GM21619 (cell line): ENCODE measurements around the gene CASP6.

ENCODE experiments used
- ATAC-seq: cut with Tn5 transposase; IDR thresholded peaks from one replicate; pipeline ENCODE4 v1.9.1; 2021; ENCODE audit not compliant: unreplicated experiment

CASP6 gene

DNA sequence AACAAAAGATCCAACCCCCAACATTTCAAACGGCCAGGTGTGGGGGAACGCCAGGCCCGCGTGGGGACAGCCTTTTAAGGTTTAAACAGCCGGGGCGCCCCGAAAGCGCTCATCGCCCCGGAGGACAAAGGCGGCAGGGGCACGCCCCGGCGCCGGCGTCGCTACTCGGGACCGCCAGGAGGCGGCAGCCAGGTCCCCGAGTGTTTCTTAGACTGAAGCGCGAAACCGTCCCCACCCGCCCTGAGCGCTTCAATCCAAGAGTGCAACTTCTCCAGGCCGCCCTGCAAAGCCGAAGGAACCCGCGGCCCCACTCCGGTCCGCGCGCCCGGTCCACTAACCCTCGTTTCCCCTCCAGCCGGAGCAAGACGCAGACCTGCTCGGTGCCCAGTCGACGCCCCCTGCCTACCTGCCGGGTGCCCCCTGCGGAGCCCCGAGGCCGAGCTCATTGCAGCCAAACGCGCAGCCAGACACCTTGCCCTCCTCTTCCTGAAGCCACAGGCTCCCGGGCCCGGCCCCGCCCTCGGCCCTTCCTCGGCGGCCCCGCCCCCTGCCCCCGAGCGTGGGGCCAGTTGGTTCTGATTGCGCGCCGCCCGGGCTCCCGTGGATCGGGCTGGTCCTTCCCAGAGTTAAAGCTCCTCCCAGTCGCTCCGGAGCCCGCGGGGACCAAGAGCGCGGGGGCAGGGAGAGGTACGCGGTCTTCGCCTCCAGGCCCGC lies at the start of gene CASP6:
TSS of gene CASP6 (minus strand) at position 496 of the 714 bp plus-strand sequence. CDS start at position 446, 50 bp downstream.
- ATAC-seq, result peak; percentile 67

DNA sequence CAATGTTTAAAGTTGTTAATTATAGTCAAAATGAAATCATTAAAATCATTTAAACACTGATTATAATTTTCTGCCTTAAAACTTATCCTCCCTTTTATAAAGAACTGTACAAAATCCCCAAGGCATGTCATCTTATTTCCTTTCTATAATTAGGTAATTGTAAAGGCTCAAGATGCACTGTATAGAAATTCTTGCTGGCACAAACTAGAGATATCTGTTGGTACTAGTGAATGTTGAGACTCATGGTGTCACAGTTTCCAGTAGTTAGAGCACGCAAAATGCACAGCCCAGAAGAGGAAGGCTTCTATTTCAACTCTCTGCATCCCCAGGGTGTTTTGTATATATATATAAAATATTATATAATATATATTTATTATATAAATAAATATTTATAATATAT lies 49.3 kb upstream of the CASP6 start:
- no peak for ATAC-seq

GRCh38 chr4:109751852-109752251 lies 48.6 kb upstream of the CASP6 start:
- ATAC-seq, result no peak

- no peak for ATAC-seq
Measured at GRCh38 chr4:109750652-109751244, 47.5 kb upstream of the CASP6 start.

DNA sequence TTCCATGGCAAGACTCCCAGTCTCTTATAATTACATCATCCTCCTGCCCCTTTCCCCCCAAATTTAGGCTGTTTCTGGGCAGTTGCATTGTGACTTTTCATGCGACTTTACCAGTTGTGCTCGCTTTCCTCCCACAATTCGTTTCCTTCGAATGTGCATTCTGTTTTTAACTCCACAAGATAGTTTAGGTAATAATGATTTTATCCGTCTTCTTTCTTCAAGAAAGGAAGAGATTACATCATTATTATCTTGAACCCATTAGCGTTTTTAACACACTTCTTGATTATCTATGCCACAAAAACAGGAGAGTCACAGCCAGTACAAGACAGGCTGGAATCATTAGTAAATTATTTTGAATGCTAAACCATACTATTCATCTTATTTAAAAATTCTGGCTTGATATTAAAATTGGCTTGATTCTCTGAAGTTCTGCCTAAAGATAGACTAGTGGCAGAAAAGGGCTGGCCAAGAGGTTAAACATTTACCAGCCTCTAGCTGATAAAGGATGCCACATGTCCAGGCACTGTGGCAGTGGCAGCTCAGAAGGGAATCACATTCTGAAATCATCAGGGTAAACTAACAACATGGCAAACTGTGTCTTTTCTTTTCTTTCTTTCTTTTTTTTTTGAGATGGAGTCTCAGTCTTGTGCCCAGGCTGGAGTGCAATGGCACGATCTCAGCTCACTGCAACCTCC lies 46.3 kb upstream of the CASP6 start:
- ATAC-seq, result no peak

DNA sequence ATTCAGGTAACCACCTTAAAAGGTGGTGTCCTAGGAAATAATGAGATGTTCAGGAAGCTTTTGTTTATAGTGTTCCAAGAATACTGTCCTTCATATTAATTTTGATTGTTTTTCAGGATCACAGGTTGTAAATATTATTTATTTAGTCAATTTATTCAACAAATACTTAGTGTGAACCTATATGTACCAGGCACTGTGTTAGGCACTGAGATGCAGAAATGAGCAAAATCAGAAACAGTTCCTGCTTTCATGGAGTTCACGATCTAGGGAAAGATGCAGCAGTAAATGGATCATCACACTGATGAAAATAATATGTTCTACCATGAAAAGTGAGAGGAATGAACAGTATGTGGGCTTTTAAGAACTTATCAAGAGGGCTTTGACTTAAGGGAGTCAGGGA lies 44.9 kb upstream of the CASP6 start:
- ATAC-seq, result no peak

DNA sequence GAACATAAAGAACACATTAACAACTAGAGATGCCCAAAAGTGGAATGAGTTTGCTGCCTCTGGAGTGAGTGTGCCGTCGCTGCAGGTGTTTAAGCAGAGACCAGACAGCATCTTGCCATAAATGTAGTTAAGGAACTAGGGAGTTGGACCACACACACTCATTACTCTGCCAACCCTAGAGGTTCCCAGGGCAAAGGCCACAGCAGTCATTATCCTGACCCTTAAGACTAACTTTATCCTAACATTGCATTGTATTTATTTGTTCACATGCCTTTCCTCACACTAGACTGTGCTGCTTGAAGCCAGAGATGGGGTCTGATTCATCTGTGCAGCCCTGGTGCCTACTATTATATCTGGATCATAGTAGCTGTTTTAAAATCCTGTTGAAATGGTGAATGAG lies 43.5 kb upstream of the CASP6 start:
- ATAC-seq, result no peak

GRCh38 chr4:109745830-109746229 lies 42.6 kb upstream of the CASP6 start:
- ATAC-seq, result no peak

DNA sequence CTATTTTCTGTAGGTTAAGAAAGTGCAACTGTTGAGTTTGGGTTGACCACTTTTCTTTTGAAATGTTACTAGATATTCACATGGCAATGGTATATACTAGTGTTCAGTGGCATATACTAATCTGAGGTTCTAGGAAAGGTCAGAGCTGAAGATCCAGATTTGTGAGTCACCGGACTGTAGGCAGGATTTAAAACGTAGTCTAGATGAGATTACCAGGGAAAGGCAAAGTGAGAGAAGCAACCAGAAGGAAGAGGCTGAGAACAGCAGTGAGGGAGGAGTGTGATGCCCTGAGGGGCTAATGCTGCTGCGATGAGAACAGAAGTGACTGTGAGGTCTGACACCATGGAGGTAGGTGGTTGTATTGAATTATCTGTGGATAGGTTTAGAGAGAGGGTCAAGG lies 36.3 kb upstream of the CASP6 start:
- ATAC-seq, result no peak

DNA sequence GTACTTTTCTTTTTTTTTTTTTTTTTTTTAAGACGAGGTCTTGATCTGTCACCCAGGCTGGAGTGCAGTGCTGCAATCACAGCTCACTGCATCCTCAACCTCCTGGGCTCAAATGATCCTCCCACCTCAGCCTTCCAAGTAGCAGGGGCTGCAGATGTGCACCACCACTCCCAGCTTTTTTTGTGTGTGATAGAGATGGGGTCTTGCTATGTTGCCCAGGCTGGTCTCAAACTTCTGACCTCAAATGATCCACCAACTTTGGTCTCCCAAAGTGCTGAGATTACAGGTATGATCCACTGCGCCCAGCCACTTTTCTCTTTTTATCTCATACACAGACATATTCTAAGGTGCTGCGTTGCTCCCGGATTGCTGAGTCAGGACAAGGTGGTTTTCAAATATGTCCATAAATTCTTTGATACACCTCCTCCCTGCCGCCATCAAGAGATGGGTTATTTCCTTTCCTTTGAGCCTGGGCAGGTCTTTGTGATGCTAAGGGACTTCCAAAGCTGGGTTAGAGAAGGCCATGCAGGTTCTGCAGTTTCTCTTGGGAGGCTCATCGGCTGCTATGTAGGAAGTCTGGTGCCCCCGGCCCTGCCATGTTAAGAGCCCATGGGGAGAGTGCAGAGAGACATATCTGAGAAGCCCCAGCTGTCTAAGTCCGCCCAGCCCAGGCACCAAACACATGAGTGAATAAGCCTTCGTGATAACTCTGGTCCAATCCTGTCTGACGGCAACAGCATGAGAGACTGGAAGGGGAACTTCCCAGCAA lies 35.0 kb upstream of the CASP6 start:
- no peak for ATAC-seq

DNA sequence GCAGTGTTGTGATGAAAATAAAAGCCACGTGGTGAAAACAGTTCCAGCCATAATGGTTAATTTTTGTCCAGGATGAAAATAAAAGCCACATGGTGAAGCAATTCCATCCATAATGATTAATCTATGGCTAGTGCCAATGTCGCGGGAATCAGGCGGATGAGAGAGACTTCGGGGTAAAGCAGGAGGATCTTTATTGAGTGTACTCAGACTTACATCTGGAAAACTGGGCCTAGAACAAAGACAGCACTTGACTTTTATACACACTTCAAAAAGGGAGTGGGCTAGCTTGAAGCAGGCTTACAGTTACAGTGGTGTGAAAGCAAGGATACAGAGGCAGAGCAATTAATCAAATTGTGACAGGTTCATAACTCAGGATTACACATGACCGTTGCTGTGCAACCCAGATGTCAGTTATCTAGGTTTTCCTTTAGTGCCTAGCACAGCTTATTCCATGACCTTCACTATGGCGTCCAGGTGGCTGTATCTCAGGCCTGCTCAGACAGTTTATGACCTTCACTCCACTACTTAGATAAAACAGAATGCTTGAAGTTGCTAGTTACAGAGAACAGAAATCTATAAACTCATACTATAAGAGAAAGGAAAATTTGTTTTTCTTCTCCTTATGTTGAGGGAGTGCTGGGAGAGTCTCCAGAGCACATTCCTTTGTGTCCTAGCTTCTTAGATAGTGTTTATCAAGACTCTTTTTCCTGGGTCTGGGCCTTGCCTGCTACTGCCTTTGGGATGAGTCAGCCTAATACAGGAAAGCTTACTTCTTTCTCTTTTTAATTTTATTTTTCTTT lies 32.5 kb upstream of the CASP6 start:
- ATAC-seq, result no peak

- no peak for ATAC-seq
Measured at GRCh38 chr4:109733728-109734127, 30.5 kb upstream of the CASP6 start.

GRCh38 chr4:109730619-109731545 lies 27.6 kb upstream of the CASP6 start:
- ATAC-seq, result no peak

DNA sequence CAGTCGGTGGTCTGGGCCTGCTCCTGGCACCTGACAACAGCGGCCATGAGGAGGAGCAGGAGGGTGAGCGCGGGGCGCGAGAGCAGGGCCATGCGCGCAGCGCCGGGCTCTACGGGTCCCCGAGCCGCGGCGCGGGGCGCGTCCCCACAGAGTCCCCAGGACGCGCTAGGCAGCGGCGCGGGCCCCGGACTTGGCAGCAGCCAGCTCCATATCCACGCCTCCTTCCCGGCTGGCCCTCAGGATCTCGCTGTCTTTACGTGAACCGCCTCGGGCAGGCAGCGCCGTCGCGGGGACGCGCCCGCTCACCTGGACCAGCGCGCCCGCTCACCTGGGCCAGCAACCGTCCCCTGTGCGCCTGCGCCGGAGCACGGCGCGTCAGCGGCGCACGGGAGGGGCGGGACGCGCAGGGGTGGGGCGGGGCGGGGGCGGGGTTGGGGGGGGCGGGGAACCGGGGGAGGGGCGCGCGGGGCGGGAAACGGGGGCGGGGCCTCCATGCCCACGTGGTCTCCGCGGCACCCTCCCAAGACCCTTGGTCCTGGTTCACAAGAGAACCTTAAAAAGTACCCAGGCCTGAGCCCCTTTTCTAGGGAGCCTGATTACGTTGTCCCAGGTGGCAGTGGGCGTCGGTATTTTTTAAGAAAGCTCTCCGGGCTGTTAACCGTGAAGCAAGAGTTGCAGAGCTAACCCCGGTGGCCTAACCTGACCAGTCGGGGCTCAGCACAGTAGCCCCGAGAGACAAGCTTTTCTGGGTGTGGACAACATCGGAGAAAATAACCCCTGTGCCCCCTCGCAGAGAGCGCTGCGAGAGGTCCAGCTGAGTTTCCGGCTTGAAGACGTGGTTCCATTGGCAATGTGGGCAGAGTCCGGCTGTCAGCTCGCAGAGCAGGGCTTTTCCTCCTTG lies 26.7 kb upstream of the CASP6 start, which contains the start of gene PLA2G12A:
TSS of gene PLA2G12A (minus strand) at position 353 of the 901 bp plus-strand sequence. CDS start at position 92, 261 bp downstream.
- ATAC-seq, result peak; percentile 77

- ATAC-seq, result no peak
Measured at GRCh38 chr4:109729117-109729717, 26.0 kb upstream of the CASP6 start.

GRCh38 chr4:109728385-109728784 lies 25.1 kb upstream of the CASP6 start:
- ATAC-seq, result no peak

DNA sequence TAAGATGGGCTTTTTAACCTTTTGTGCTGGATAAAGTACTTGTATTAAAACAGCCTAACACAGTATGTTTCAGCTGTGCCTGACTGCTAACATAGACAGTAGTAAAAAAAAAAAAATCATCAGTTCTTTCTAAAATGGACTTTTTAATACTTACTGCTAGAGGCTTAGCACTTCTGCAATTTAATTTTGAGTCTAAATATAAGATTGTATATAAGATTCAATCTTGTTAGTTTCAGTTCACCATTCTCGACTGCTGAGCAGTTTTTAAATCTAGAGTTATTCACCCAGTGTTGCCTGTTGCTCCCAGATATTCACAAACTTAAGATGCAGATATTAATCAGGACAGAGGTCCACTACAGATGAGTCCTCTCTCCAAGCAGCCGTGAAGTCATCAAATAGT lies 19.9 kb upstream of the CASP6 start:
- ATAC-seq, result no peak

GRCh38 chr4:109722357-109722756 lies 19.1 kb upstream of the CASP6 start:
- no peak for ATAC-seq
